Measurements from ENCODE around the gene TMEM181. TPM values are rescaled to one million over a fixed set of nuclear protein-coding genes. Genes with fewer than 3 reads are reported as not detected.

TMEM181 gene
- total RNA-seq, 4 donors from 2014 or later = 6.6 to 48.3 (median 37.0) TPM

- Histone ChIP-seq H3K4me1 (peaks cover 0 to 23% (median 0%) of the 10 kb centered on the region in 4 donors), H3K9me3 (no peaks in the 10 kb centered on the region), H3K27ac (peak overlapping the region in 2 of 4 donors; percentile 20 to 59), H3K27me3 (no peaks in the 10 kb centered on the region), H3K36me3 (no peaks in the 10 kb centered on the region), H3K4me3 (no peak overlapping the region)
- TF ChIP-seq POLR2A (IDR thresholded peaks at IDR 0.05) = no peak
- TF ChIP-seq CTCF (IDR thresholded peaks at IDR 0.05) = peak; percentile 38 to 79 (median 58)
- DNase-seq = peak in 2 of 3 donors; percentile 59 to 77
Observed at GRCh38 chr6:158660333-158660754, 100.5 kb downstream of the TMEM181 start.

GRCh38 chr6:158661156-158661685 is 101.3 kb downstream of the TMEM181 start:
- TF ChIP-seq POLR2A (IDR thresholded peaks at IDR 0.05) (no peak), CTCF (IDR thresholded peaks at IDR 0.05) (peak in 1 of 6 experiments; percentile 8)
- Histone ChIP-seq H3K27me3 (no peaks in the 10 kb centered on the region), H3K4me1 (peaks cover 0 to 16% (median 0%) of the 10 kb centered on the region in 4 donors)

GRCh38 chr6:158662607-158662953 is 102.7 kb downstream of the TMEM181 start:
- Histone ChIP-seq H3K4me3 (no peak overlapping the region), H3K4me1 (peaks cover 0 to 16% (median 0%) of the 10 kb centered on the region in 4 donors), H3K27ac (peak overlapping the region in 1 of 4 donors; percentile 55), H3K9me3 (no peaks in the 10 kb centered on the region), H3K36me3 (no peaks in the 10 kb centered on the region), H3K27me3 (no peaks in the 10 kb centered on the region)
- no peak for DNase-seq
- no peak for TF ChIP-seq POLR2A (IDR thresholded peaks at IDR 0.05)
- no peak for TF ChIP-seq CTCF (IDR thresholded peaks at IDR 0.05)

More at GRCh38 chr6:158661156-158661685, 101.3 kb downstream of the TMEM181 start:
- no peak overlapping the region for H3K4me3 ChIP-seq
- H3K36me3 ChIP-seq = no peaks in the 10 kb centered on the region
- no peaks in the 10 kb centered on the region for H3K9me3 ChIP-seq
- no peak overlapping the region for H3K27ac ChIP-seq
- DNase-seq = peak in 1 of 3 donors; percentile 31

GRCh38 chr6:158662954-158663624 is 103.2 kb downstream of the TMEM181 start:
- TF ChIP-seq CTCF (IDR thresholded peaks at IDR 0.05) (no peak), POLR2A (IDR thresholded peaks at IDR 0.05) (no peak)
- H3K4me1 ChIP-seq = peaks cover 0 to 16% (median 0%) of the 10 kb centered on the region in 4 donors
- no peaks in the 10 kb centered on the region for H3K27me3 ChIP-seq
- peak overlapping the region in 3 of 4 donors; percentile 4 to 61 (median 55) for H3K27ac ChIP-seq
- no peak for DNase-seq
- peak overlapping the region in 1 of 4 donors; percentile 6 for H3K4me3 ChIP-seq
- H3K9me3 ChIP-seq = no peaks in the 10 kb centered on the region
- no peaks in the 10 kb centered on the region for H3K36me3 ChIP-seq

GRCh38 chr6:158663625-158664165 is 103.8 kb downstream of the TMEM181 start:
- Histone ChIP-seq H3K4me1 (peaks cover 0 to 16% (median 0%) of the 10 kb centered on the region in 4 donors), H3K36me3 (no peaks in the 10 kb centered on the region), H3K27me3 (no peaks in the 10 kb centered on the region), H3K4me3 (peak overlapping the region in 1 of 4 donors; percentile 6), H3K27ac (peak overlapping the region in 3 of 4 donors; percentile 4 to 61 (median 55)), H3K9me3 (no peaks in the 10 kb centered on the region)
- no peak for DNase-seq
- TF ChIP-seq POLR2A (IDR thresholded peaks at IDR 0.05) (no peak), CTCF (IDR thresholded peaks at IDR 0.05) (no peak)
